ENCODE data around the gene MACO1.
"Not testable (repeated sequence)": the region's sequence is repeated elsewhere in the genome, so short reads cannot be mapped to it uniquely, and the experiment has no call there.

- TF ChIP-seq CTCF (conservative IDR thresholded peaks at IDR 0.05); ZFX (IDR thresholded peaks at IDR 0.05): not testable (repeated sequence)
Observed at GRCh38 chr1:25423206-25423605, 7.5 kb upstream of the MACO1 start.
